Epithelial cell of proximal tubule (primary cell): ENCODE results near the gene ANXA6. TPM values are rescaled to one million over a fixed set of nuclear protein-coding genes. Genes with fewer than 3 reads are reported as not detected.
"Not testable (repeated sequence)": the region's sequence is repeated elsewhere in the genome, so short reads cannot be mapped to it uniquely, and the experiment has no call there.

Source experiments
- DNase-seq: peaks from one replicate; pipeline ENCODE4 v3.0.0-alpha.2; 2011; ENCODE audit warnings: low read depth
- H3K4me3 ChIP-seq: 2 replicates; pipeline ENCODE4 v1.5.1; 2011; ENCODE audit warnings: low read depth, mild to moderate bottlenecking, low read length
- total RNA-seq: library from RNA; depleted of rRNA; stranded (reverse); fragments of >200 nt; gene quantifications from 2 replicates; pipeline ENCODE4 v1.2.3, GENCODE V29; 2015
- TF ChIP-seq, protein P1 (sequence below): conservative IDR thresholded peaks from 2 replicates; pipeline ENCODE4 v1.5.1; 2012; ENCODE audit warnings: low read depth, mild to moderate bottlenecking, low read length

Gene ANXA6
- total RNA-seq, 1 donor from 2014 or later, result 83.6 TPM

DNA sequence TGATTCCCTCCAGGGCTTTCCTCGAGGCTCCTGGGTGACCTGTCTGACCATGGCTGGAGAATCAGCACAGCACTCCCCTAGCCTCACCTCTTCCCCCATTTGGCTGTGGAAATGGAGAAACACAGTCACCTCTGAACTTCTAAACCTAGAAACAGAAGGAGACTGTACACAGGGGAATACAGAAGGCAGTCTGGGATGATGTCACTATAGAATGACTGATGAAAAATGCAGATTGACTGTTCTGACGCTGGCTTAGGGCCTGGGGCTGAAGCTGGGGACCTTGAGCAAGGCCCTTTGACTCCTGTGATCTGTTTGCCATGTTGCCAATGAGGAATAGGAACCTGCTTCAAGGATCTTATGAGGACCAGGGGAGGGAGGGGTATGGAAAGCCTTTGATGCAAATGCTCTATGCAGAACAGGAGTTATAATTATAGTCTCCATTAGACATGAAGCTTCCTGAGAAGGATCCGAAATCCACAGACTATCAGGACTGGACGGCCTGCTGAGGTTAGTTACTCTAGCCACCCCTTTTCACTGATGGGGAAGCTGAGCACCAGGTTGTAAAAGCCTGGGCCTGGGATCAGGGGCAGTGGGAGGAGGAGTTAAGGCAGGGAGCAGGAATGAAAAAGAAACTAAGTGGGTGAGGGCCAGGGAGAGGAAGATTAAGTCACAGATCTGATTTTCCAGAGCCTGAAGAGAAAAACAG, 24.4 kb upstream of the ANXA6 start:
- DNase-seq, result no peak
- TF ChIP-seq, protein P1, sequence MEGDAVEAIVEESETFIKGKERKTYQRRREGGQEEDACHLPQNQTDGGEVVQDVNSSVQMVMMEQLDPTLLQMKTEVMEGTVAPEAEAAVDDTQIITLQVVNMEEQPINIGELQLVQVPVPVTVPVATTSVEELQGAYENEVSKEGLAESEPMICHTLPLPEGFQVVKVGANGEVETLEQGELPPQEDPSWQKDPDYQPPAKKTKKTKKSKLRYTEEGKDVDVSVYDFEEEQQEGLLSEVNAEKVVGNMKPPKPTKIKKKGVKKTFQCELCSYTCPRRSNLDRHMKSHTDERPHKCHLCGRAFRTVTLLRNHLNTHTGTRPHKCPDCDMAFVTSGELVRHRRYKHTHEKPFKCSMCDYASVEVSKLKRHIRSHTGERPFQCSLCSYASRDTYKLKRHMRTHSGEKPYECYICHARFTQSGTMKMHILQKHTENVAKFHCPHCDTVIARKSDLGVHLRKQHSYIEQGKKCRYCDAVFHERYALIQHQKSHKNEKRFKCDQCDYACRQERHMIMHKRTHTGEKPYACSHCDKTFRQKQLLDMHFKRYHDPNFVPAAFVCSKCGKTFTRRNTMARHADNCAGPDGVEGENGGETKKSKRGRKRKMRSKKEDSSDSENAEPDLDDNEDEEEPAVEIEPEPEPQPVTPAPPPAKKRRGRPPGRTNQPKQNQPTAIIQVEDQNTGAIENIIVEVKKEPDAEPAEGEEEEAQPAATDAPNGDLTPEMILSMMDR, result no peak
- no peak overlapping the region for H3K4me3 ChIP-seq

DNA sequence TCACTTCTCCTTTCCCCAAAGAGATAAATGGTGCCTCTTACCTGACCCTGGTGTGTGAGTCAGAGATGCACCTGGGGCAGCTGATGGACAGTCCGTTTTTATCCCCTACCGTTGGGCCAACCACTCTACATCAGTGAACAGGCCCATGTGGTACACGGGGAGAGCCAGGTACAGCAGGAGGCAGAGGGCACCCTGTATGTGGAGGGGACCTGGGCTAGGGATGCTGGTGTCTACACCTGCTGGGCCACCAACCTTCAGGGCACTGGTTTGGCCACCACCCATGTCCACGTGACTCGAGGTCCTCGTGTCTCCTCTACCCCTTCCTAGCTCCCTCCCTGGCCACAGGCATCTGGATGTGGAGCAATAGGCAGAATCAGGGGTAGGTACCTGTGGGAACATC, 22.7 kb upstream of the ANXA6 start:
- TF ChIP-seq, protein P1, result no peak
- no peak for DNase-seq
- no peak overlapping the region for H3K4me3 ChIP-seq

DNA sequence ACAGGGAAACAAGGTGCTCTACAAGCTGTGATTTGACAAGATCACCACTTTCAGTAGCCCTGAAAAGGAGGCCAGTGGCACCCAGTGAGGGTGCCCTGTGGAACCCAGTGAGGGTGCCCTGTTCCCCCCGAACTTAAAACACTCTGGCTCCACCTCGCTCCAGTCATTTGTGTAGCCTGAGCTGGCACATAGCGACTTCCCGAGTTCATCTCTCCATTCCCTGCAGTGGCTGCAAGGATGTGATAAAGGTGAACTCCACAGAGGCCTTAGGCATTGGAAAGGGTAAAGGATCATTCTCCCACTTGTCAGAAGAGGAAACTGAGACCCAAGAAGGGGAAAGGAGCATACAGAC, 21.9 kb upstream of the ANXA6 start:
- TF ChIP-seq, protein P1, result no peak
- no peak for DNase-seq

DNA sequence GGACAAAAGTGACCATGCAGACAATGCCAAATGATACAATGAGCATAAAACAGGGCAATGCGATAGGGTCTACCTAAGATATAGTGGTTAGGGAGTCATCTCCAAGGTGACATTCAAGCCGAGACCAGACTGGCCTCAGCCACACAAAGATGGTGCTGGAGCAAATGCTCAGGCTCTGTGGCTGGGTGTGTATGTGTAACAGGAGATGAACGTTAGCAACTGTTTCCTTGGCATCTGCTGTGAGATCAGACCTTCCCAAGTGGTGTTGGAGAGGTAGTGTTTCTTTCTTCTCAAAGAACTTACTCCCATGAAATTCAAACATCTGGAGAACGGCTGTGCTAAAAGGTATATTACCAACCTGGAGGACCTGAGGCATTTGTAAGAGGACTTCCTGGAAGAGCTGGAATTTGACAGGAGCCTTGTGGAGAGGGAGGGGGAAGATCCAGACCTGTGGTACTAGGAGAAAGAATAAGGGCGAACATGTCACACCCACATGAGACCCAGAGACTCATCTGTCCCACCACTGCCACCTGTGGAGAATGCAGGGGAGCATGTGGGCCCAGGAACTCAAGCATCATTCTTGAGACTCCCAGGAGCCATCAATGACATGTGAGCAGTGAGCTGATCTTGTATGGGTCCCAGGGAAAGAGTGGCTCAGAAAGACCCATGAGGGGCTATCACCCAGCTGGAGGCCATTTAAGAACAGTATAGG, 21.4 kb upstream of the ANXA6 start:
- no peak for DNase-seq
- H3K4me3 ChIP-seq, result no peak overlapping the region
- TF ChIP-seq, protein P1, result no peak

More for the DNA sequence above, 21.9 kb upstream of the ANXA6 start:
- H3K4me3 ChIP-seq, result no peak overlapping the region

DNA sequence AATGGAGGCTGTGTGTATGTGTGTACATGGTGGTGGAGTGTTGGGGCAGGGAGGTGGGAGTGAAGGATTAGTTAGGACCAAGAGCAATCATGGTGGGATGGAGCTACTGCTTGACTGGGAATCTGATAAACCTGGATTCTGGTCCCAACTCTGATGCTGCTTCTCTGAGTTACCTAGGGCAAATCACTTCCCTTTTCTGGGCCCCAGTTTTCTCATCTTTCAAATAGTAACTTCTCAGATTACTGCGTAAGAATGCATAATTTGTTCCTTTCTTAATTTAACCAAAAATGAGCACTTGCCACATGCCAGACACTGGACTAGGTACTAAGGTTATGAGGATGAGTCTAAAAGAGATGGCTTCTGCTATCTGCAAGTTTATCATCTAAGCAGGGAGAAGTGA, 20.8 kb upstream of the ANXA6 start:
- H3K4me3 ChIP-seq, result no peak overlapping the region
- DNase-seq, result no peak
- TF ChIP-seq, protein P1, result no peak

DNA sequence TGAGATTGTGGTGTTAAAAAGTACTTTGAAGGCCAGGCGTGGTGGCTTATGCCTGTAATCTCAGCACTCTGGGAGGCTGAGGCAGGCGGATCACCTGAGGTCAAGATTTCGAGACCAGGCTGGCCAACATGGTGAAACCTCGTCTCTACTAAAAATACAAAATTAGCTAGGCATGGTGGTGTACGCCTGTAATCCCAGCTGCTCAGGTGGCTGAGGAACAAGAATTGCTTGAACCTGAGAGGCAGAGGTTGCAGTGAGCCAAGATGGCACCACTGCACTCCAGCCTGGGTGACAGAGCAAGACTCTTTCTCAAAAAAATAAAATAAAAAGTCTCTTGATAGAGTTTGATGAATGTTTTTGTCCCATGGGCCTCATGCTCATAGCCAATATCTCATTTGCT, 18.7 kb upstream of the ANXA6 start:
- DNase-seq, H3K4me3 ChIP-seq: not testable (repeated sequence)

DNA sequence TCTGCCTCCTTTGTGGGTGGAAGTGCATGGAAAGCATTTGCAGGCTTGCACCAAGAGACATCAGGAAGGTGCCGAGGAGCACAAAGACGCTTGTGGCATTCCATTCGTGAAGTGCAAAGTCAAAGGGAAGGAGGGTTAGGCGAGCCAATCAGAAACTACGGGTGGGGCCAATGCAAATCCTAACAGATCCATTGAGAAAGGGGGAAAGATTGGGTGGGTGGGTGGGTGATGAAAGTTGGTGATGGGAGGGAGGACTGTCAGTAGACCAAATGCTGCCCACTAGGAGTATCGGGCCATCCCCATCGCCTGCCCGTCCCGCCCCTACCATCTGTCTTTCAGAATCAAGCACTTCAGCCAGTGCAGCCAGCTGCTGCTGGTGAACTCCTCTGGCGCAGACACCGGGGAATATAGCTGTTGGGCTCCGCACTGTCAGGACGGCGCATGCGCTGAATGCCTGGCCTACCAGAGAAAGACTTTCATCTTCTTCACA, 17.1 kb upstream of the ANXA6 start:
- no peak for DNase-seq
- TF ChIP-seq, protein P1, result no peak
- no peak overlapping the region for H3K4me3 ChIP-seq
